ENCODE measurements around the gene CEPT1. TPM values are rescaled to one million over a fixed set of nuclear protein-coding genes. Genes with fewer than 3 reads are reported as not detected.

Gene CEPT1
- total and polyA plus RNA-seq, 2 of the 4 experiments (the other 2 are of a cell fraction), result 13.3 to 27.4 TPM

DNA sequence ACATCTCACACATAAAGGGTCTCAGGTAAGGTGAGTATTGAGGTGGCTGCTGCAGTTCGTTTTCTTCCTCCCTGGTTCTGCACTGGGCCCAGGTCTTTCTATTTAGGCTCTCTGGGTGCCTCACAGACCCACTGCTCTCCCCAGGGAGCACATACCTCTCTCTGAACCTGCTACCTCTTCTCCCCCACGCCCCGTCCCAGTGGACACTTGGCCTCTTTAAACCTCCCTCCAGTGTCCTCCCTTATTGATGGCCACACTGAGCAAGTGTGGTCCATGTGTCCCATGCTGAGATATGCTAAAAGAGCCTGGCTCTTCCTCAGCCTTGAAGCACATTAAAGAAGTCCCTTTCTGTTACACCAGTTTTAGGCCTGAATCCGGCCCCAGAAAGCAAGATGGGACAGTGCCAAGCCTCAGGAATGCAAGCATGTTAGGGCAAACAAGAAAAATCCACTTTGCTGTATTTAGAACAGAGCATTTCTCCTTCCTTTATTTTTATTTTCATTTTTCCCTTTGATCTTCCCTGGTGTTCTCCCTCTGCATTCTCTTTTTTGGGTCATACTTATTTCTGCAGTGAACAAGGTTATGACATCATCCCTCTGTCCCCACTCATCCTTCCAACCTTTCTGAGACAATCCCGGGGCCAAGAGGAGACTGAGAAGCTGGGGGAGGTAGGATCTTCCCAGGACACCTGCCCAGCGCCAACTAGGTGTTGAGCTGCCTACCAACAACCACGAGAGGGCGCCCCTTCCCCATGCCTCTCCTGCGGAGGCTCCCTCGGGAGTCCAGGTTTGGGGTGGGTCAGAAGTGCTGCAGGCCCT, 82.5 kb downstream of the CEPT1 start:
- ChIA-PET POLR2A (ENCODE audit: unreplicated experiment) (no interaction called here), CTCF (interaction anchor here (0.9 to 2.0 kb wide), 6 partner anchors 112 to 217 kb away, joined by 3 to 7 read pairs (median 4); no protein-coding TSS in a partner anchor)
- Histone ChIP-seq H3K27me3 (ENCODE audit: control insufficient read depth, insufficient read depth, low read length) (no peaks in the 10 kb centered on the region), H3K56ac (ENCODE audit: extremely low read depth, insufficient read depth, low read length) (no peak overlapping the region), H2BK15ac (ENCODE audit: low read depth, low read length) (no peak overlapping the region), H3K18ac (ENCODE audit: low read depth, low read length) (no peak overlapping the region), H3K27ac (ENCODE audit: insufficient read depth, low read length) (no peak overlapping the region), H2BK120ac (ENCODE audit: low read depth, low read length) (no peak overlapping the region), H3K9me3 (ENCODE audit: control insufficient read depth, insufficient read depth, low read length) (no peaks in the 10 kb centered on the region), H2BK5ac (ENCODE audit: low read depth, low read length, poor library complexity, severe bottlenecking) (no peak overlapping the region), H3K4me2 (ENCODE audit: low read depth, low read length) (no peak overlapping the region), H2AK9ac (replicated peaks; ENCODE audit: low read depth, low read length, poor library complexity) (peak overlapping the region; percentile 77), H2BK20ac (ENCODE audit: low read depth, low read length) (no peak overlapping the region), H2AFZ (replicated peaks; ENCODE audit: low read length, poor library complexity) (peak overlapping the region; percentile 83), H3K9ac (ENCODE audit: low read depth, low read length) (no peak overlapping the region), H2AK5ac (ENCODE audit: low read depth, low read length) (no peak overlapping the region), H3K4me3 (ENCODE audit: insufficient read depth, low read depth, low read length) (no peak overlapping the region), H3K36me3 (ENCODE audit: control insufficient read depth, insufficient read depth, low read length) (no peaks in the 10 kb centered on the region), H3K14ac (replicated peaks; ENCODE audit: low read depth, low read length) (peak overlapping the region; percentile 40; the same call in 1 of the 2 replicates), H4K8ac (ENCODE audit: low read depth in 2 of 2, low read length in 2 of 2) (no peak overlapping the region), H3K9me1 (ENCODE audit: insufficient read depth, low read length) (no peaks in the 10 kb centered on the region), H4K5ac (ENCODE audit: low read depth, low read length) (no peak overlapping the region), H4K20me1 (ENCODE audit: insufficient read depth, low read length) (no peaks in the 10 kb centered on the region), H3K23ac (ENCODE audit: low read depth, low read length) (no peak overlapping the region), H3K4me1 (ENCODE audit: control insufficient read depth, insufficient read depth, low read length) (peaks cover 8% of the 10 kb centered on the region), H3K79me1 (ENCODE audit: low read depth in 1 of 2, low read length in 2 of 2) (no peaks in the 10 kb centered on the region), H4K91ac (ENCODE audit: insufficient read depth, low read depth, low read length) (no peak overlapping the region), H3K4ac (ENCODE audit: low read depth, low read length) (no peak overlapping the region)
- ATAC-seq (ENCODE audit: low read depth) (peak; percentile 90), DNase-seq (peak; percentile 50)
- dilution Hi-C loops (cut with HindIII; ENCODE audit: low sequenced_read_pairs, unreplicated experiment) (no loop called here), in situ Hi-C loops (cut with MboI; ENCODE audit: low sequenced_read_pairs) (loop anchor here (5.0 to 10.0 kb wide), 4 partner anchors 112 to 542 kb away; no protein-coding TSS in a partner anchor), intact Hi-C loops (cut with micrococcal nuclease) (loop anchor here (1.0 to 10.0 kb wide), 5 partner anchors 84 to 545 kb away; no protein-coding TSS in a partner anchor)
- WGBS, 2 experiments (ENCODE audit: extremely low coverage in 2 of 2, insufficient read length in 1 of 2), result 61% methylated on average over 3 of the region's 10 CpGs; no CpG with 5 or more reads in 1 of the 2 experiments
- BruUV-seq (replicated peaks), result no TSS peak
- TF ChIP-seq MAZ (IDR thresholded peaks at IDR 0.05; ENCODE audit: borderline replicate concordance, low read depth, low read length), result no peak
- TF ChIP-seq MAFK (IDR thresholded peaks at IDR 0.05; ENCODE audit: low read depth, low read length), result no peak
- TF ChIP-seq RCOR1 (IDR thresholded peaks at IDR 0.05; ENCODE audit: insufficient replicate concordance, low read length), result no peak
- TF ChIP-seq POLR2A (IDR thresholded peaks at IDR 0.05; ENCODE audit: low read depth, low read length), result no peak
- no peak for TF ChIP-seq CEBPB (IDR thresholded peaks at IDR 0.05; ENCODE audit: low read depth, low read length)
- no peak for TF ChIP-seq RFX5 (IDR thresholded peaks at IDR 0.05; ENCODE audit: low read depth, low read length)
- TF ChIP-seq MXI1 (IDR thresholded peaks at IDR 0.05; ENCODE audit: borderline replicate concordance, low read depth, low read length), result no peak
- no peak for TF ChIP-seq FOS (IDR thresholded peaks at IDR 0.05; ENCODE audit: low read depth, low read length)
- no peak for TF ChIP-seq BHLHE40 (IDR thresholded peaks at IDR 0.05; ENCODE audit: low read depth, low read length)
- TF ChIP-seq CHD1 (IDR thresholded peaks at IDR 0.05; ENCODE audit: low read depth, low read length), result no peak
- TF ChIP-seq, protein P1, sequence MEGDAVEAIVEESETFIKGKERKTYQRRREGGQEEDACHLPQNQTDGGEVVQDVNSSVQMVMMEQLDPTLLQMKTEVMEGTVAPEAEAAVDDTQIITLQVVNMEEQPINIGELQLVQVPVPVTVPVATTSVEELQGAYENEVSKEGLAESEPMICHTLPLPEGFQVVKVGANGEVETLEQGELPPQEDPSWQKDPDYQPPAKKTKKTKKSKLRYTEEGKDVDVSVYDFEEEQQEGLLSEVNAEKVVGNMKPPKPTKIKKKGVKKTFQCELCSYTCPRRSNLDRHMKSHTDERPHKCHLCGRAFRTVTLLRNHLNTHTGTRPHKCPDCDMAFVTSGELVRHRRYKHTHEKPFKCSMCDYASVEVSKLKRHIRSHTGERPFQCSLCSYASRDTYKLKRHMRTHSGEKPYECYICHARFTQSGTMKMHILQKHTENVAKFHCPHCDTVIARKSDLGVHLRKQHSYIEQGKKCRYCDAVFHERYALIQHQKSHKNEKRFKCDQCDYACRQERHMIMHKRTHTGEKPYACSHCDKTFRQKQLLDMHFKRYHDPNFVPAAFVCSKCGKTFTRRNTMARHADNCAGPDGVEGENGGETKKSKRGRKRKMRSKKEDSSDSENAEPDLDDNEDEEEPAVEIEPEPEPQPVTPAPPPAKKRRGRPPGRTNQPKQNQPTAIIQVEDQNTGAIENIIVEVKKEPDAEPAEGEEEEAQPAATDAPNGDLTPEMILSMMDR (conservative IDR thresholded peaks at IDR 0.05; ENCODE audit: low read depth, low read length), result peak; percentile 89
- TF ChIP-seq, protein P2, sequence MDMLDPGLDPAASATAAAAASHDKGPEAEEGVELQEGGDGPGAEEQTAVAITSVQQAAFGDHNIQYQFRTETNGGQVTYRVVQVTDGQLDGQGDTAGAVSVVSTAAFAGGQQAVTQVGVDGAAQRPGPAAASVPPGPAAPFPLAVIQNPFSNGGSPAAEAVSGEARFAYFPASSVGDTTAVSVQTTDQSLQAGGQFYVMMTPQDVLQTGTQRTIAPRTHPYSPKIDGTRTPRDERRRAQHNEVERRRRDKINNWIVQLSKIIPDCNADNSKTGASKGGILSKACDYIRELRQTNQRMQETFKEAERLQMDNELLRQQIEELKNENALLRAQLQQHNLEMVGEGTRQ (IDR thresholded peaks at IDR 0.05; ENCODE audit: low read depth, low read length), result no peak
- TF ChIP-seq RAD21 (IDR thresholded peaks at IDR 0.05; ENCODE audit: low read length), result peak; percentile 92
- TF ChIP-seq SMC3 (IDR thresholded peaks at IDR 0.05; ENCODE audit: low read depth, low read length), result peak; percentile 89
- no peak for TF ChIP-seq NFE2L2 (IDR thresholded peaks at IDR 0.05; ENCODE audit: low read depth, low read length)

Data from IMR-90 (cell line).